Spinal cord (tissue), 10 donors: ENCODE results near the gene LPAR3. TPM values are rescaled to one million over a fixed set of nuclear protein-coding genes. Genes with fewer than 3 reads are reported as not detected.

Experiments
- DNase-seq, 6 donors: peaks; one replicate each; pipeline versions ENCODE4 v3.0.0 to v3.0.0-alpha.2; 2013 to 2015; ENCODE audit warnings: low spot score in 6 of 6, low read depth in 4 of 6
- H3K27ac ChIP-seq: one replicate; pipeline ENCODE4 v1.5.1; 2013; ENCODE audit warnings: low read depth, low read length, control low read depth
- H3K27me3 ChIP-seq: one replicate; pipeline ENCODE4 v1.6.1; 2013; ENCODE audit warnings: low read length; ENCODE audit not compliant: control insufficient read depth, insufficient read depth
- H3K36me3 ChIP-seq: one replicate; pipeline ENCODE4 v1.6.1; 2013; ENCODE audit warnings: low read length; ENCODE audit not compliant: control insufficient read depth, insufficient read depth
- H3K4me1 ChIP-seq: one replicate; pipeline ENCODE4 v1.6.1; 2013; ENCODE audit warnings: low read length; ENCODE audit not compliant: control insufficient read depth, insufficient read depth
- H3K4me3 ChIP-seq: one replicate; pipeline ENCODE4 v1.5.1; 2013; ENCODE audit warnings: low read depth, low read length, control low read depth
- H3K9me3 ChIP-seq: one replicate; pipeline ENCODE4 v1.6.1; 2013; ENCODE audit warnings: low read length; ENCODE audit not compliant: control insufficient read depth, insufficient read depth
- WGBS: methylation state at CpG from one replicate; pipeline ENCODE4 v1.1.5; 2013; ENCODE audit warnings: missing lambda C conversion rate; ENCODE audit not compliant: insufficient coverage; 5-methylcytosine and 5-hydroxymethylcytosine counted together
- polyA plus RNA-seq, 2 donors: library from polyadenylated mRNA; unstranded; fragments of 120-200 nt; gene quantifications; one replicate each; pipeline ENCODE4 v1.2.1, GENCODE V29; 2013; ENCODE audit not compliant: insufficient read length in 2 of 2
- total RNA-seq, 2 donors: library from RNA; depleted of rRNA in 1 of 2; stranded (reverse); fragments of 120-200 nt in 1 of 2; fragments of >200 nt in 1 of 2; gene quantifications; one replicate each; pipeline versions ENCODE4 v1.2.3 to v1.2.4, GENCODE V29; 2013 to 2014
- donor health status: healthy.

The LPAR3 gene
- total and polyA plus RNA-seq, 4 donors, result 0.76 to 17.6 (median 8.3) TPM

GRCh38 chr1:84885469-84885868 lies 7.5 kb downstream of the LPAR3 start:
- Histone ChIP-seq H3K36me3 (no peaks in the 10 kb centered on the region), H3K4me1 (no peaks in the 10 kb centered on the region), H3K9me3 (no peaks in the 10 kb centered on the region), H3K27me3 (no peaks in the 10 kb centered on the region), H3K4me3 (no peak overlapping the region), H3K27ac (no peak overlapping the region)
- WGBS, result 58% methylated on average over 2 of the region's 2 CpGs
- no peak for DNase-seq

DNA sequence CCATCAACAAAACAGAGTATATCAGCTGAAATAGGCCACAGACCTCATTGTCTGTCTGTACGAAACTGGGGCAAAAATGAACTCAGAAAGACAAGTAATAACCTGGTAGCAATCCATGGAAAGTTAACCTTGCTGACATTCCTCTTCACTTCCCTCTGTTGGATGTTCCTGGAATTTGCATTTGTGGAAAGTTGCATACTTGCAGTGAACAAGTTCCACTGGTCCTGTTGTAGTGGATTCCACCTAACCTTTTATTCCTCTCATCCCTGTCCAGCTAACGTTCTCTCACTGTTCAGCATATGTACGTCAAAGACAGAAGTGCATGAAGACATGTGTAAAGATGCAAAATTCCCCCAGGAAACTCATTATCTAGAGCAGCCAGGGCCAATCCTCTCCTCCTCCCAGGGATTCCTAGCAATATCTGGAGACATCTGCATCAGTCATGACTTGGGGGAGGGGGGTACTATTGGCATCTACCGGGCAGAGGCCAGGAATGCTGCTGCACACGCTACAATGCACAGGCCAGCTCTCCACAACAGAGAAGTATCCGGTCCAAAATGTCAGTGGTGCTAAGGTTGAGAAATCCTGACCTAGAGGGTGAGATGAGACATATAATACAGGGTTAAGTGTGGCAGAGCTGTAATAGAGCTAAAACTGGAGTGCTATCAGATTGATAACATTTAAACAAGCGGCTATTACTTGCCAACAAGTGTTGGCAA lies 8.2 kb downstream of the LPAR3 start:
- H3K27me3 ChIP-seq, result no peaks in the 10 kb centered on the region
- no peaks in the 10 kb centered on the region for H3K36me3 ChIP-seq
- H3K4me1 ChIP-seq, result no peaks in the 10 kb centered on the region
- H3K4me3 ChIP-seq, result no peak overlapping the region
- H3K27ac ChIP-seq, result no peak overlapping the region
- DNase-seq, result no peak
- WGBS, result 47% methylated on average over 5 of the region's 7 CpGs
- H3K9me3 ChIP-seq, result no peaks in the 10 kb centered on the region

GRCh38 chr1:84883286-84883685 lies 9.7 kb downstream of the LPAR3 start:
- Histone ChIP-seq H3K4me3 (no peak overlapping the region), H3K36me3 (no peaks in the 10 kb centered on the region), H3K27me3 (no peaks in the 10 kb centered on the region), H3K9me3 (no peaks in the 10 kb centered on the region), H3K27ac (no peak overlapping the region), H3K4me1 (no peaks in the 10 kb centered on the region)
- no peak for DNase-seq

- no peak for DNase-seq
- no peaks in the 10 kb centered on the region for H3K36me3 ChIP-seq
- no peak overlapping the region for H3K27ac ChIP-seq
- no CpG with 5 or more reads among the region's 4 CpGs for WGBS
- no peaks in the 10 kb centered on the region for H3K4me1 ChIP-seq
- H3K4me3 ChIP-seq, result no peak overlapping the region
- no peaks in the 10 kb centered on the region for H3K9me3 ChIP-seq
- H3K27me3 ChIP-seq, result no peaks in the 10 kb centered on the region
These were observed 15.4 kb downstream of the LPAR3 start for GRCh38 chr1:84877592-84877991.

- Histone ChIP-seq H3K27ac (no peak overlapping the region), H3K4me3 (no peak overlapping the region), H3K27me3 (no peaks in the 10 kb centered on the region), H3K4me1 (no peaks in the 10 kb centered on the region), H3K9me3 (no peaks in the 10 kb centered on the region), H3K36me3 (no peaks in the 10 kb centered on the region)
- 95% methylated on average over 5 of the region's 5 CpGs for WGBS
- DNase-seq, result no peak
These were observed 16.7 kb downstream of the LPAR3 start for GRCh38 chr1:84876353-84876752.

DNA sequence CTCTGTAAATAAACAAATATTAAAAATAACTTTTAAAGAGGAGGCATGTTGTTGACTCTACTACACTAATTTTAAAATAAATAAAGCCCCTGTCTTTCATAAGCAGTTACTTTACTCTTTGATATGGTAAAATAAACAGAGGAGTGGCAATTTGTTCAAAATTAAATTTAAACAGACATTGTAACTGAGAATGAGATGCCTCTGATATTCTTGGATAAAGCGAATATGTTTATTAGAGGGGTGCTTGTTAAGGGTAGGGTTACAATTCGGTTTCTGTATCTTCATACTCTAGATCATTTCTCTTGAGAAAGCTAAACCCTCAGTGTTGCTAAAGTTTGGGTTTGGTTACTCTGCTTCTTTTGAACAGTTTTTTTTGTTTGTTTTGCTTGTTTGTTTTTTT lies 19.6 kb downstream of the LPAR3 start:
- H3K36me3 ChIP-seq, result no peaks in the 10 kb centered on the region
- no peak for DNase-seq
- no peak overlapping the region for H3K4me3 ChIP-seq
- H3K4me1 ChIP-seq, result no peaks in the 10 kb centered on the region
- WGBS, result no CpG with 5 or more reads among the region's 2 CpGs
- no peaks in the 10 kb centered on the region for H3K27me3 ChIP-seq
- H3K9me3 ChIP-seq, result no peaks in the 10 kb centered on the region
- H3K27ac ChIP-seq, result no peak overlapping the region

GRCh38 chr1:84872696-84873355 lies 20.2 kb downstream of the LPAR3 start:
- no CpG with 5 or more reads among the region's 9 CpGs for WGBS
- Histone ChIP-seq H3K4me1 (no peaks in the 10 kb centered on the region), H3K27ac (no peak overlapping the region), H3K36me3 (no peaks in the 10 kb centered on the region), H3K4me3 (no peak overlapping the region), H3K9me3 (no peaks in the 10 kb centered on the region), H3K27me3 (no peaks in the 10 kb centered on the region)
- DNase-seq, result no peak

- Histone ChIP-seq H3K36me3 (no peaks in the 10 kb centered on the region), H3K27me3 (no peaks in the 10 kb centered on the region), H3K4me3 (no peak overlapping the region), H3K9me3 (no peaks in the 10 kb centered on the region), H3K4me1 (no peaks in the 10 kb centered on the region), H3K27ac (no peak overlapping the region)
- no peak for DNase-seq
These were observed 21.8 kb downstream of the LPAR3 start for GRCh38 chr1:84871181-84871580.

DNA sequence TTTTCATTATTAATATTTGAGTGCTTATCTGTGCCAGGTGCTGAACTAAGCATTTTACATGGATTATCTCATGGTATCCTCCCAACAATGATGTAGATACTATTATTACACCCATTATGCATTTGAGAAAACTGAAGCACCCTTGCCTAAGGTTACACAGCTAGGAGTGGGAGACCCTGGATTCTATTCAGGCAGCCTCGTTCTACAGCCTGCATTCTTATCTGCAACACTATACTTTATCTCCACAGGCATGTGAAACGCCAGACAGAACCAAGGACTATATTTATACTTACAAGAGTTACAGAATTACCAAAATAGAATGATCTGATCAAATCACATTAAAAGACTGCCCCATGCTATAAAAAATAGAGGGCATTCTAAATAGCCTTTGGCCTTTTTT lies 22.4 kb downstream of the LPAR3 start:
- WGBS, result no CpG with 5 or more reads among the region's 2 CpGs

DNA sequence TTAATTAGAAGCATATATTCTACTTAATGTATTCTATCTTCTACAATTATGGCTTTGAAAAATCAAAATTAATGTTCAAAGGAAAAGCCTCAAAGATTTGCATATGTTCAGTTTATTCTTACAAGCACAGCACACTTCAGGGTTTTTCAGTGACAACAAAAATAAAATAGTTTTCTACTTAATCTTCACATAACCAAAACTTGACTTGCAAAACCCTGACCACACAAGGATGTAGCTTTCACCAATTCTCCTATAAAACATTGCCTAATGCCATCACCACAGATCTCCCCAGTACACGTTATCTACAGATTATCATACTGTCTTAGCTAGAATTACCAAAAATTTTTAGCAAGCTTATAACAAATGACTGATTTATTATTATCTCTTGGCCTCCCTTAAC lies 23.3 kb downstream of the LPAR3 start:
- no CpG with 5 or more reads among the region's 1 CpG for WGBS
- H3K27me3 ChIP-seq, result no peaks in the 10 kb centered on the region
- no peak overlapping the region for H3K27ac ChIP-seq
- no peaks in the 10 kb centered on the region for H3K9me3 ChIP-seq
- H3K36me3 ChIP-seq, result no peaks in the 10 kb centered on the region
- H3K4me1 ChIP-seq, result no peaks in the 10 kb centered on the region
- DNase-seq, result no peak
- no peak overlapping the region for H3K4me3 ChIP-seq

More for the DNA sequence above, 22.4 kb downstream of the LPAR3 start:
- no peaks in the 10 kb centered on the region for H3K27me3 ChIP-seq
- DNase-seq, result no peak
- no peak overlapping the region for H3K27ac ChIP-seq
- no peaks in the 10 kb centered on the region for H3K9me3 ChIP-seq
- H3K36me3 ChIP-seq, result no peaks in the 10 kb centered on the region
- no peaks in the 10 kb centered on the region for H3K4me1 ChIP-seq
- no peak overlapping the region for H3K4me3 ChIP-seq
